ENCODE measurements around the gene ZNF385C.
A peak's percentile ranks its signal among the peaks of the same experiment; 100 is the strongest.
"Not testable (repeated sequence)": the region's sequence is repeated elsewhere in the genome, so short reads cannot be mapped to it uniquely, and the experiment has no call there.

Gene ZNF385C

DNA sequence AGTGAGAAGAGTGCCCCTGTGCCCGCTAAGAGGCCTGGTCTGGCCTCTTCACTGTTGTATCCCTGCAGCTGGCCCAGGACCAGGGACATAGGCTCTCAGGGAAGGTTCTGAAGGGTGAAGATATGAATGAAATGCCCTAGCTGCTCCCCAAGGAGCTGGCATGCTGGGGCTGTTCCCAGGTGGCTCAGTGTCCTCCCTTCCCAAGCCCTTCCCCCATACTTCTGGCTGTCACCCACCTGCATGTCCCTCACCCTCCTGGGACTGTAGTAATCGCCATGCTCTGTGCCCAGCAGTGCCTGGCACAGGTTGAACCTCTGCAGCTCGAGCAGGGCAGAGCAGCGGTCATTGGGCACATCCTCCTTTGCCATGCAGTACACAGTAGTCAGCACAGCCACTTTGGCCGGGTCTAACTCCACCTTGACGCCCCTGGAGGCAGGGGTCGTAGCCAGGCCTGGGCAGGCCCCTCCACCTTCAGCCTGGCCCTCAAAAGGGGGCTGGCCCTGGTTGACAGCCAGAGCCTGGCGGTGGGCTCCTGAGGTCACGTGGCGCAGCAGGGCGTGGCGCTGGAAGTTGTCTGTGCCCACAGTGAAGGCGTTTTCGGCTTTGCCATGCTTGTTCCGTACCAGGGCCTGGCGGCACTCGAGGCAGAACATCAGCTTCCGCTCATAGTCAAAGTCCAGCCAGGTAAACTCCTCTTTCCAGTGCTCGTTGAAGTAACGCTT, 55.5 kb downstream of the ZNF385C start:
- no peak for DNase-seq

GRCh38 chr17:42041619-42042018, 56.7 kb downstream of the ZNF385C start:
- no peak for DNase-seq

DNA sequence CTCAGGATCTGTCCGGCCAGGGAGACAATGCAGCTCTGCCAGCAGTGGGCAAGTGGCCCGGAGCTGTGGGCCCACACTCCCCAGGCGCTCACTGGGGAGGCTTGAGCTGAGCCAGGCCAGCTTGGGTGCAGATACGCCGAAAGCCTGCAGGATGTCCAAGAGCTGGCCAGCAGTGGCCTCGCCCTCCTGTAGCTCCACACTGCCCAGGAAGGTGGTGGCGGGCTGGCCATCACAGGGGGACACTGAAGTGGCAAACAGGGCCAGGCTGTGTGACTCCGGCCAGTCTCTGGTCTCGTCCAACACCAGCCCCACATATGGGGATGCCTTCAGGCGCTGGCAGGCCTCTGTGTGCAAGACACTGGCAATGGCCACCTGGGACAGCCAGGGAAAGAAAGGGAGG, 57.5 kb downstream of the ZNF385C start:
- no peak for DNase-seq

DNA sequence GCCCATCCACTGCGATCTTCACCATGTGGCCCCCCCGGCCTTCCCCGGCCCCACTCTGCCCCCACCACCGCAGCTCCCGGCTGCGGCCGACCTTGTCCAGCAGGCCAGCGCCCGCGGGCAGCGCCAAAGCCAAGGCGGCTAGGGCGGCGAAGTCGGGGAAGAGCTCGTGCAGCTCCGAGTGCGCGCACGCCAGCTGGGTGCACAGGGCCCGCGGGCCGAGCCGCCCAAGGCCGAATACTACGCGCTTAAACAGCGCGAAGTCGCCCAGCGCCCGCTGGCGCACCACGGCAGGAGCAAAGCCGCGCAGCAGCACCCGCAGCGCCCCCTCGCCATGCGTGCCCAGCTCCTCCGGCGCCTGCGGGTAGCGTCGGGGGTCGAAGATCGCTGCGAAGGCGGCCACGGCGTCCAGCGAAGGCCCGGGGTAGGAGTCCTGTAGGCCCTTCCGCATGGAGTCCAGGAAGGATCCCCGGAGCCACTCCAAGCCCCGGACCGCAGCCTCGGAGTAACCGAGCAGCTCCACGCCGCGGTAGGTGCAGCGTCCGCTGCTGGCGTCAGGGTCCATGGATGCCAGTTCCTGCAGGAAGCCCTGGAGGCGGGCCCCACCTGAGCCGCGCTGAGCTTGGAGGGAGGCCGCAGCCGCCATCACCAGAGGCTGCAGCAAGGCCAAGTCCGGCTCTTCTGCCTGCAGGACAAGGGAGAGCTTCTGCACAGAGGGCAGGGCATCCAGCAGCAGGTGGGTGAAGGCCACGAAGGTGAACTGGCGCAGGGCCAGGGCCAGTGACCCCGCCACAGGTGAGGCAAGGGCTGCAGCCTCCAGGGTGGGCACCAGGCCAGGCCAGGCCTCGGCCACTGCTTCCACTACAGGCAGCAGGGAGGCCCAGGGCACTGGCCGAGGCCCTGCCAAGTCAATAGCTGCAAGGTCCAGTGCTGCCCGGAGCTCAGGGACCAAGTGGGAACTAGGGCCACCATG, 58.2 kb downstream of the ZNF385C start:
- DNase-seq: no peak

DNA sequence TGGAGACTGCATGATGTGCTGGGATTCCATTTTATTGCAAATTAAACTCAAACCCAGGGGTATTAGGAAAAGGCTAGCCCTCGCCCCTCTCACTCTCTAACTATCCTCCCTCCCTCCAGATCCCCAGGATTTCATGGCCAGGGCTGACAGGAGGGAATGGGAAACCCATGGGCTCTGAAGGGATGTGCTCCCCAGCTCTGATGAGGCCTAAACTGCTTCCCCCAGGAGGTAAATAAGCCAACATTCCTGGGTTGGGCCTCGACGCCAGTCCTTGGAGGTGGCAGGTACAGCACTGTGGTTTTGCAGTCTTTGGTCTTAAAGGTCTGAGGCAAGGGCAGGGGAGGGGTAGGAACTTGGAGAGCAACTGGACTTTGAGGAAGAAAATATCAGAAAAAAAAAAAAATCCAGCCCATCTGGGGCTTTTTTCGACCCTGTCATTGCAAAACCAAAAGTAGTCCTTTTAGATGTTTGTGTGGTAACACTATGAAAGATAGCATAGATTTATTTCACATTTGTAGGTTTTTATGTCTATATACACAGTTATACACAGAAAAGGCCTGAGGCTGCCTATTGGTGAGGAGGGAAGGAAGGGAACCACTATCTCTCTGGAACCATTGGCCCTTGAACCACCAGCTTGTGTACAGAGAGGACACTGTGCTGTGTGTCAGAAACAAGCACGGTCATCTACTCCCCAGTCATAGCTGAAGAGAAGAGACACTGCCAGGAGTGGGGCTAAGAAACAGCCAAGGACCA, 59.9 kb downstream of the ZNF385C start:
- no peak for DNase-seq

DNA sequence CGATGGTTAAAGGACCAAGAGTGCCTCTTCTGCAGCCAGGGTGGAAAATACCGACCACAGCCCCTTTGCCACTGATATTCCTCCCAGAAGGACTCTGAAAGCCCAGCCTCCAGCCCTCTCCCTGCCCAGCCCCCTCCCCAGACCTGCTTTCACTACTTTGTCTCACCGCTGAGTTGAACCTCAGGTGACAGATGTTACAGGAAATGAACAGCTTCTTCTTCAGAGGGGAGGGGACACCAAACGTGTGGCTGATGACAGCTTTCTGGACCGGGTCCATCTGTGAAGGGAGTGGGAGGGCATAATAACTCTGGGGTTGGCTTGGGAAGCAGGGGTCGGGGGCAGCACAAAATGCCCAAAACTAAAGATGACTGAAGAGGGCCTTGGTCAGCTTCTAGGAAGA, 64.2 kb downstream of the ZNF385C start:
- no peak for DNase-seq

DNA sequence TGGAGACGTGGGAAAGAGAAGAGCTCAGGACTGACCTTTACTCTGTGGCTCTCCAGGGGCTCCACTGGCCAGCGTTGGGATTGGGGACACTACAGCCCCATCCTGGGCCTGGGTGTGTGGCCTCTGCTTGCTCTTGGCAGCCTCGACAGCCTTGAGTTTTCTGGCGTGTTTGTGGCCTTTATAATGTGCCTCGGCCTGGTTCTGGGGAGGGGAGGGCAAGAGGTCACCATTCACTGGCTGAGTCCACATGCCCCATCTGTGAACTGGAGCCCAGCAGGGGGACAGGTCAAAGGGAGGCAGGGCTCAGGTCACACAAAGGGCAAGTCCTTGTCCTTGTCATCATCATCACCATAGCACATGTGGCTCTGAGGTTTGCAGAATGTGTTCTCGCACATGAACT, 66.7 kb downstream of the ZNF385C start:
- DNase-seq: no peak

GRCh38 chr17:42028791-42029127, 69.5 kb downstream of the ZNF385C start:
- DNase-seq: no peak

GRCh38 chr17:42027961-42028790, 70.1 kb downstream of the ZNF385C start:
- no peak for DNase-seq

DNA sequence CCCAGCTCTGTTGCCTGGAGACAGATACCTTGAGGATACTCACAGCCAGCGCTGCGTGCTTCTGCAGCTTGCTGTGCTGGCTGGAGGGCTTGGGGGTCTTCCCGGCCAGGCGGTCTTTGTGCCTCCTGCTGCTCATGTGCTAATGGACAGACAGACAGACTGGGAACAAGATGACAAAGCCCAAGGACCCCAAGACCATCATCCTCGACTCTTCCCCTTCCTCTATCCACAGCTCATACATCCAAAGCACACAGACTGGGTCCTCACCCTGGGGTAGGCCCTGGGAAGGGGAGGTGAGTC, 70.7 kb downstream of the ZNF385C start:
- no peak for DNase-seq

- DNase-seq: no peak
Observed at GRCh38 chr17:42026857-42027589, 71.2 kb downstream of the ZNF385C start.

- DNase-seq: no peak
Observed at GRCh38 chr17:42025936-42026335, 72.3 kb downstream of the ZNF385C start.

DNA sequence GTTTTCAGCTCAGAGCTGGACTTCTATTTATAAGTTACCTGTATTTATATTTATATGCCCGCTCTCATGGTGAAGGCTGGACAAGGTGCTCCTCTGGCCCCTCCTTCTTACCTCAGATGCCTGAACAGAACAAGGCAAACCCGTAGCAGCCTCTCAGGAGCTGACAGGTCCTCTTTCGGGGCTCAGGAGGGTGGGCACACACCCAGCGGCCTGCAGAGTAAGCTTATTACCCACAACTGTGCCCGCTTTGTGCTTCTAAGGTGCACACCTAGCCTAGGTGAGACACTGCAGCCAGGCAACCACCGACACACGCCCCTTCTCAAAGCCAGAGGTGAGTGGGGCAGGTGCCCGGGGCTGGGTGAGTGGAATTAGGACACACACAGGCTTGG, 73.1 kb downstream of the ZNF385C start:
- no peak for DNase-seq

- peak; percentile 56 for DNase-seq
Observed at GRCh38 chr17:42023524-42024349, 74.5 kb downstream of the ZNF385C start.

DNA sequence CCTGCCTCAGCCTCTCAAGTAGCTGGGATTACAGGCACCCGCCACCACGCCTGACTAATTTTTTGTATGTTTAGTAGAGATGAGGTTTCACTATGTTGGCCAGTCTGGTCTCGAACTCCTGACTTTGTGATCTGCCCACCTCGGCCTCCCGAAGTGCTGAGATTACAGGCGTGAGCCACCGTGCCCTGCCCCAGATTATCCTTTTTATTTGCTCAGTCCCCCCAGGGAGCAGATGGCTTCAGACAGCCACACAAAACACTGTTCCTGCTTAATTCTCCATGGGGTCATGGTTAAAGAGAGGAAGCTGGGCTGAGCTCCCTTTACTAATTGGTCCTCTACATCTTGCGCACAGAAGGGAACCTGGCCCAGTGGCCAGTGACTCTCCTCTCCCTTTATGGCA, 77.4 kb downstream of the ZNF385C start:
- not testable (repeated sequence) for DNase-seq

- peak; percentile 41 for DNase-seq
Observed at GRCh38 chr17:42019509-42020404, 78.5 kb downstream of the ZNF385C start, which contains the start of gene NKIRAS2. NKIRAS2 (plus strand) TSS chr17:42020090; CDS start chr17:42021578, 1,488 bp downstream.

- DNase-seq: no peak
Observed at GRCh38 chr17:42018988-42019387, 79.3 kb downstream of the ZNF385C start.

DNA sequence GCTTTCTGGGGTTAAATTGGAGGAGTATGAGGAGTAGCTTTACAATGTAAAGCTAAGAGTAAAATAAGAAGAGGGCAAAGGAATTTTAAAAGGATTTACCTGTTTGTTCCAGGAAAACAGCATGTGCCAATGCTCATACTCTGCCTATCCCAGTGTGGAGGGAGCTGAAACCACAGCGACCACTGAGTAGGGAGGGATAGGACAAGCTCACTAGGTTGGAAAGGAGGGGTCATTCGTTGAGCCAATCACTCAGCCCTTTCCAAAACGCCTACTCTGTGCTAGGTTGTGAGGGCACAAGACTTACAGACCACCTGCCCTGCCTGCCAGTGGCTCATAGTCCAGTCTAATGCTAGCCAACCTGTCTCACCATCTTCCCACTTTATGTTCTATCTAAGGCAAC, 79.9 kb downstream of the ZNF385C start:
- DNase-seq: no peak

GRCh38 chr17:42017866-42018200, 80.4 kb downstream of the ZNF385C start:
- DNase-seq: no peak

Measured in SIG-M5 (cell line).